NCI-H82 treated with DMSO at 0.1 percent for 48 hours (cell line): ENCODE results near the gene RABGAP1L.
A peak's percentile ranks its signal among the peaks of the same experiment; 100 is the strongest.
"Not testable (repeated sequence)": the region's sequence is repeated elsewhere in the genome, so short reads cannot be mapped to it uniquely, and the experiment has no call there.

Source experiments
- DNase-seq: peaks from one replicate; lab custom pipeline; 2025; ENCODE audit not compliant: unreplicated experiment; lab: John Stamatoyannopoulos, UW

Gene RABGAP1L

GRCh38 chr1:174789399-174789798 lies 630.1 kb downstream of the RABGAP1L start:
- DNase-seq = no peak

- DNase-seq = peak; percentile 90
Observed at GRCh38 chr1:174791863-174792262, 632.5 kb downstream of the RABGAP1L start.

- DNase-seq = peak; percentile 74
Observed at GRCh38 chr1:174794861-174795260, 635.5 kb downstream of the RABGAP1L start.

GRCh38 chr1:174795806-174796205 lies 636.5 kb downstream of the RABGAP1L start:
- DNase-seq = no peak

GRCh38 chr1:174797398-174797797 lies 638.1 kb downstream of the RABGAP1L start:
- no peak for DNase-seq

- DNase-seq = no peak
Observed at GRCh38 chr1:174799136-174799479, 639.8 kb downstream of the RABGAP1L start.

GRCh38 chr1:174800216-174800851 lies 641.0 kb downstream of the RABGAP1L start:
- DNase-seq = peak; percentile 69

- no peak for DNase-seq
Observed at GRCh38 chr1:174800876-174801275, 641.6 kb downstream of the RABGAP1L start.

GRCh38 chr1:174809755-174810280 lies 650.5 kb downstream of the RABGAP1L start:
- no peak for DNase-seq

- peak; percentile 65 for DNase-seq
Observed at GRCh38 chr1:174812016-174812415, 652.7 kb downstream of the RABGAP1L start.

- DNase-seq = no peak
Observed at GRCh38 chr1:174812656-174813055, 653.3 kb downstream of the RABGAP1L start.

GRCh38 chr1:174815036-174815435 lies 655.7 kb downstream of the RABGAP1L start:
- DNase-seq = no peak

GRCh38 chr1:174815474-174815908 lies 656.2 kb downstream of the RABGAP1L start:
- no peak for DNase-seq

- DNase-seq = not testable (repeated sequence)
Observed at GRCh38 chr1:174816621-174817020, 657.3 kb downstream of the RABGAP1L start.

- DNase-seq = no peak
Observed at GRCh38 chr1:174818014-174818616, 658.8 kb downstream of the RABGAP1L start.

GRCh38 chr1:174818951-174819350 lies 659.6 kb downstream of the RABGAP1L start:
- DNase-seq = no peak

- DNase-seq = no peak
Observed at GRCh38 chr1:174819596-174819995, 660.3 kb downstream of the RABGAP1L start.

GRCh38 chr1:174825127-174825526 lies 665.8 kb downstream of the RABGAP1L start:
- DNase-seq = no peak

- no peak for DNase-seq
Observed at GRCh38 chr1:174825806-174826205, 666.5 kb downstream of the RABGAP1L start.

- no peak for DNase-seq
Observed at GRCh38 chr1:174828264-174828663, 668.9 kb downstream of the RABGAP1L start.

GRCh38 chr1:174829990-174830389 lies 670.7 kb downstream of the RABGAP1L start:
- no peak for DNase-seq

- DNase-seq = no peak
Observed at GRCh38 chr1:174836543-174836942, 677.2 kb downstream of the RABGAP1L start.

GRCh38 chr1:174837386-174837785 lies 678.1 kb downstream of the RABGAP1L start:
- no peak for DNase-seq
